Mesodermal cell (in vitro differentiated cells): ENCODE measurements around the gene EML4.

Experiments used
- H3K27ac ChIP-seq: 2 replicates; pipeline ENCODE4 v1.7.0; 2013; ENCODE audit warnings: mild to moderate bottlenecking, low read depth, low read length, moderate library complexity; ENCODE audit not compliant: severe bottlenecking
- H3K36me3 ChIP-seq: 2 replicates; pipeline ENCODE4 v1.7.1; 2013; ENCODE audit warnings: mild to moderate bottlenecking, low read length, moderate library complexity; ENCODE audit not compliant: control insufficient read depth, insufficient read depth
- H3K4me1 ChIP-seq: one replicate; pipeline ENCODE4 v1.7.1; 2013; ENCODE audit warnings: mild to moderate bottlenecking, low read length; ENCODE audit not compliant: insufficient read depth, control insufficient read depth, poor library complexity, severe bottlenecking
- H3K4me3 ChIP-seq: 2 replicates; pipeline ENCODE4 v1.7.0; 2013; ENCODE audit warnings: low read length, control low read depth, mild to moderate bottlenecking; ENCODE audit not compliant: insufficient read depth, poor library complexity, severe bottlenecking; ENCODE audit errors: extremely low read depth
- H3K9me3 ChIP-seq: 2 replicates; pipeline ENCODE4 v1.7.1; 2013; ENCODE audit warnings: mild to moderate bottlenecking, low read length, moderate library complexity; ENCODE audit not compliant: control insufficient read depth
- WGBS, 2 experiments: methylation state at CpG; one replicate each; pipeline ENCODE4 v1.1.5; 2013; ENCODE audit warnings: missing lambda C conversion rate in 2 of 2; ENCODE audit not compliant: insufficient coverage in 2 of 2; 5-methylcytosine and 5-hydroxymethylcytosine counted together

Gene EML4

DNA sequence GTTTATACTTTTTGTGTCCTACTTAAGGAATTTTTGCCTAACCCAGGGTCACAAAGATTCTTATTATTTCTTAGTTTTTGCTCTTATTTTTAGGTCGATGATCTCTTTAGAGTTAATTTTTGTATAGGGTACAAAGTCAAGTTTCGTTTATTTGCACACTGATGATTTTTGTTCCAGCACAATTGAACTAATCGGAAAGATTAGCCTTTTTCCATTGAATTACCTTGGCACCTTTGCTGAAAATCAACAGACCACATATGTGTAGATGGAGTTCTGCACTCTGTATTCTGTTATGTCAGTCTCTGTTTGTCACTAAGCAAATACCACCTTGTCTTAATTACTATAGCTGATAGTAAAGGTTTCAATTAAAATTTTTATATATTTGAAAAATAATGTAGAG, 18.7 kb downstream of the EML4 start:
- H3K36me3 ChIP-seq = no peaks in the 10 kb centered on the region
- no peak overlapping the region for H3K27ac ChIP-seq
- no peak overlapping the region for H3K4me3 ChIP-seq
- 80% methylated on average over 1 of the region's 3 CpGs for WGBS, 2 experiments
- no peaks in the 10 kb centered on the region for H3K9me3 ChIP-seq
- peaks cover 4% of the 10 kb centered on the region for H3K4me1 ChIP-seq

DNA sequence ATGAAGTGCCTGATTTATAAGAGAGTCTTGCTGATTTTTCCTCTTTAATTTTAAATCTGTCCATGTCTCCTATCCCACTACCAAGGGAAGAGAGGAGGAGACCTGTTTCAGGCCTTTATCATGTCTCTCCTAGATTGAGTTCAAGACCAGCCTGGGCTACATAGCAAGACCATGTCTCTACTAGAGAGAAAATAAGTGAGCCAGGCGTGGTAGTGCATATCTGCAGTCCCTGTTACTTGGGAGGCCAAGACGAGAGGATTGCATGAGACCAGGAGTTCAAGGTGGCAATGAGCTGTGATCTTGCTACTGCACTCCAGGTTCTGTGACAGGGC, 20.0 kb downstream of the EML4 start:
- H3K36me3 ChIP-seq = no peaks in the 10 kb centered on the region
- H3K4me1 ChIP-seq = peaks cover 8% of the 10 kb centered on the region
- H3K9me3 ChIP-seq = no peaks in the 10 kb centered on the region
- 82% methylated on average over 2 of the region's 2 CpGs; no CpG with 5 or more reads in 1 of the 2 experiments for WGBS, 2 experiments
- no peak overlapping the region for H3K27ac ChIP-seq
- no peak overlapping the region for H3K4me3 ChIP-seq

DNA sequence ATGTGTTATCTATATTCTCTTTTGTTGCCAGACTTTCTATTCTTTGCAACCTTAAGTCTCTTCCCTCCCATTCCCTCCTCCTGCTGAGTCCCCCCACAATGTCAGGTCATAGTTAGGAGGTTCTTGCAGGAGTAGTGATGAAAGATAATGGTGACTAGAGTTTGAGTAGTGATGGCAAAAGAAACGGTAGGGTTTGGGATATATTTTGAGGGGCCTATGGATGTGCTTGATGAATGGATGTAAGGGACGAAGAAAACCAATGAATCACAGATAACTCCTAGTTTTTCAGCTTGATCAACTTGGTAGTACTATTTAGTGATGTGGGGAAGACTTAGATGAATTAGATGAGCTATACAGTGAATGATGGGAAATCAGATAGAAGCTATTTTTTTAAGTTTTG, 21.0 kb downstream of the EML4 start:
- peaks cover 8% of the 10 kb centered on the region for H3K4me1 ChIP-seq
- no peaks in the 10 kb centered on the region for H3K36me3 ChIP-seq
- H3K27ac ChIP-seq = no peak overlapping the region
- no peak overlapping the region for H3K4me3 ChIP-seq
- H3K9me3 ChIP-seq = no peaks in the 10 kb centered on the region
- WGBS, 2 experiments = 57 to 100% methylated on average over 1 of the region's 2 CpGs

DNA sequence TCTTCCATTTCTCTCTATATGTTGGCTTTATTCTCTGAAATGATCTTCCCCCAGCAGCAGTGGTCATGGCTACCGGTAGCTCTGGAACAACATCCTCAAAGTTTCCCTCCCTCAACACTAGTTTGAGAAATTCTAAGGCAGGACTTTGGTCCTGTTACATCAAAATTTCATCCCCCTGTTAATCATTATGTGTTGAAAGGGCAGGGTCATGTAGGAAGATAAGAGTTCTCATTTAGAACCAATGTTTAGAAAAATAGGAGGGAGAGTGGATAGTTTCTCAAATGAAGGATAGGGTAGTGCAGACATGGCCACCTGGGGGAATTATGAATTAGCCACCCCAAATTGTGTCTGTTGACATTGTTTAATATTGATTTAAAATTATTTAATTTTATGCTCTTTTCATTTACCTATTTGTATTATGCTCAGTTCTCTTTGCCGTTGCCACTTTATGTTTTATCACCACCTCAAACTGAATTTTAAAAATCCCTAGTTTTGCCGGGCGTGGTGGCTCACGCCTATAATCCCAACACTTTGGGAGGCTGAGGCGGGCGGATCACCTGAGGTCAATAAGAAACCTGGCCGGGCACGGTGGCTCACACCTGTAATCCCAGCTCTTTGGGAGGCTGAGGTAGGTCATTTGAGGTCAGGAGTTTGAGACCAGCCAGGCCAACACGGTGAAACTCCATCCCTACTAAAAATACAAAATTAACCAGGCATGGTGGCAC, 22.3 kb downstream of the EML4 start:
- Histone ChIP-seq H3K9me3 (no peaks in the 10 kb centered on the region), H3K36me3 (no peaks in the 10 kb centered on the region), H3K4me3 (no peak overlapping the region), H3K27ac (no peak overlapping the region), H3K4me1 (peaks cover 5% of the 10 kb centered on the region)
- WGBS, 2 experiments = 91 to 100% methylated on average over 1 to 5 of the region's 10 CpGs

DNA sequence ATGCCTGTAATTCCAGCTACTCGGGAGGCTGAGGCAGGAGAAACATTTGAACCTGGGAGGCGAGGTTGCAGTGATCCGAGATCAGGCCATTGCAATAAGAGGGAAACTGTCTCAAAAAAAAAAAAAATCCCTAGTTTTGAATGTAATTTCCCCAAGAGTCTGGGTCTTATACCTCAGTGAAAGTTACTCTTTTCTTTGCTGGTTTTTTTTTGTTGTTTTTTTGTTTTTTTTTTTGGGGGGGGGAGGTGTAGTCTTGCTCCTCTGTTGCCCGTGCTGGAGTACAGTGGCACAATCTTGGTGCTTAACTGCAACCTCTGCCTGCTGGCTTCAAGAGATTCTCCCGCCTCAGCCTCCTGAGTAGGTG, 22.8 kb downstream of the EML4 start:
- H3K27ac ChIP-seq = no peak overlapping the region
- WGBS, 2 experiments = 91 to 92% methylated on average over 3 to 4 of the region's 5 CpGs
- peaks cover 2% of the 10 kb centered on the region for H3K36me3 ChIP-seq
- H3K4me1 ChIP-seq = peaks cover 5% of the 10 kb centered on the region
- no peak overlapping the region for H3K4me3 ChIP-seq
- H3K9me3 ChIP-seq = no peaks in the 10 kb centered on the region

DNA sequence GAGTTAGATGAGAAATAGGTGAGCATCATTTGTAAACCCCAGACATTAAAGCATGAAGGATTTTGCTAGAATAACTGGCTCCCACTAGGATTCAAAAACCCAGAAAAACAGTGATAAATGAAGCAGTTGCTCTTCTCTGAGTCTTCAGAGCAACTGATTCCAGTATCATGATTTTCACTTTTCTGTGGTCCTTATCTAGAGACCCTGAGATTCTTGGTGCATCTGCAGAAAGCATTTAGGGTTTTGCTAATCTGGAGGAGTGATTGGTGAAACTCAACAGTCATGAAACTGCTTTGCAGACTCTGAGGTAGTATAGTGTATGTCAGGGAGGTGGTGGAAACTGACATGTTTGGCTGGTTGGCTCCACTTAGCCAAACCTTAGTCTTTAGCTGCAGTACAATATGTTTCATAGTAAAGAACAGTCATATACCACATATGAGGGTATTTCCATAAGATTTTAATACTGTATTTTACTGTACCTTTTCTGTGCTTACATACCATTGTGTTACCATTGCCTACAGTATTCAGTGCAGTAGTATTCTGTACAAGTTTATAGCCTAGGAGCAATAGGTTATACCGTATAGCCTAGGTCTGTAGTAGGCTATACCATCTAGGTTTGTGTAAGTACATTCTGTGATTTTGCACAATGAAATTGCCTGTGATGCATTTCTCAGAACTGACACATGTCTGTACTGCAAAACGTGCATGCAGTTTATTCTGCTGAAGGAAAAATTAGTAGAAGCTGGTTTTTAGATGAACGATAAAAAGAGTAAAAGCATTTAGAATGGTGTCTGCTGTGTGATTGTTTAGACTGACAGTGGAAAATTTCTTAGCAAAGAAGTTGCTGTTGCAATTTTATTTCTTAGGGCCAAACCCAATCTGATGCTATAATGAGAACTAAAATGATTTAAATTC, 23.8 kb downstream of the EML4 start:
- Histone ChIP-seq H3K4me3 (no peak overlapping the region), H3K4me1 (peaks cover 9% of the 10 kb centered on the region), H3K36me3 (peaks cover 10% of the 10 kb centered on the region), H3K27ac (no peak overlapping the region), H3K9me3 (no peaks in the 10 kb centered on the region)
- 81 to 100% methylated on average over 3 of the region's 3 CpGs for WGBS, 2 experiments

DNA sequence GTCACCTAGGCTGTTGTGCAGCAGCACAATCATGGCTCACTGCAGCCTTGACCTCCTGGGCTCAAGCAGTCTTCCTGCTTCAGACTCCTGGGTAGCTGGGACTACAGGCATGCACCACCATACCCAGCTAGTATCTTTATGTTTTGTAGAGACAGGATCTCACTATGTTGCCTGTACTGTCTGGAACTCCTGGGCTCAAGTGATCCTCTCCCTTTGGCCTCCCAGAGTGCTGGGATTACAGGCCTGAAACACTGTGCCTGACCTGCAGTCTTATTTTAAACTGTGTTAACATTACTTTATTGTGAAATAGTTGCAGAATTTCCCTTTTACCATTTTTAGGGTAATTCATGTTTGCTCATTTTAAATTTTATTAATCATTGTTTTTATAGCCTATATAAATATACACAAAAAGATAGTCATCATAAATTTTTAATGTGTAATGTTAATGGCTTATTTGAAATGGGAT, 24.6 kb downstream of the EML4 start:
- Histone ChIP-seq H3K9me3 (no peaks in the 10 kb centered on the region), H3K27ac (no peak overlapping the region), H3K4me3 (no peak overlapping the region), H3K4me1 (peaks cover 9% of the 10 kb centered on the region), H3K36me3 (peaks cover 14% of the 10 kb centered on the region)

DNA sequence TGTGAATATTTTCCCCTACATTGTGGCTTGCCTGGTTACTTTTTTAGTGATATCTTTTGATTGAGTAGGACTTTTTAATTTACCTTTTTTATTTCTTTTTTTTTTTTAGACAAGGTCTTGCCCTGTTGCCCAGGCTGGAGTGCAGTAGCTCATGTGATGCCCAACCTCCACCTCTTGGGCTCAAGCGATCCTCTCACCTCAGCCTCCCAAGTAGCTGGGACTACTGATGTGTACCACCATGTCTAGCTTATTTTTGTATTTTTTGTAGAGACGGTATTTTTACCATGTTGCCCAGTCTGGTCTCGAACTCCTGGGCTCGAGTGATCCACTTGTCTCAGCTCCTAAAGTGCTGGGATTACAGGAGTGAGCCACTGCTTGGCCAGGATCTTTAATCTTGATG, 25.3 kb downstream of the EML4 start:
- WGBS, 2 experiments = 91 to 93% methylated on average over 2 to 3 of the region's 4 CpGs
- Histone ChIP-seq H3K36me3 (peaks cover 17% of the 10 kb centered on the region), H3K9me3 (no peaks in the 10 kb centered on the region), H3K27ac (no peak overlapping the region), H3K4me1 (peaks cover 9% of the 10 kb centered on the region), H3K4me3 (no peak overlapping the region)

DNA sequence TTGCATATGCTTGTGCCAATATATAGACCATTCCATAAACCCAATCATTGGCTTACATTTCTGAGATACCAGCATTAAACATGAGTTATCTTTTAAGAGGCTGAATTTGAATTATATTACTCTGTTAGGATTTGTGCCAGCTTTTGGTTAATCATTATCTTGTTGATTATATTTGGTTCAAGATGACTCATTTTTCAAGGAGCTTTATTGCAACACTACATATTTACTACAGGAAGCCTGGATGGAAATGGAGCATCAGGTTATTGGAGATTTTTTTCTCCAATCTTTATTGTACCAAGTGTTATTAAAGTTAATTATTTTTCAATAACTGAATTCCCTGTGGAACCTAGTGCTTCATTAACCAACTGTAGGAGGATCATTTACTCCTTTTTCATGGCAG, 26.4 kb downstream of the EML4 start:
- H3K36me3 ChIP-seq = peaks cover 19% of the 10 kb centered on the region
- no peak overlapping the region for H3K27ac ChIP-seq
- no peak overlapping the region for H3K4me3 ChIP-seq
- H3K9me3 ChIP-seq = no peaks in the 10 kb centered on the region
- H3K4me1 ChIP-seq = peaks cover 11% of the 10 kb centered on the region

DNA sequence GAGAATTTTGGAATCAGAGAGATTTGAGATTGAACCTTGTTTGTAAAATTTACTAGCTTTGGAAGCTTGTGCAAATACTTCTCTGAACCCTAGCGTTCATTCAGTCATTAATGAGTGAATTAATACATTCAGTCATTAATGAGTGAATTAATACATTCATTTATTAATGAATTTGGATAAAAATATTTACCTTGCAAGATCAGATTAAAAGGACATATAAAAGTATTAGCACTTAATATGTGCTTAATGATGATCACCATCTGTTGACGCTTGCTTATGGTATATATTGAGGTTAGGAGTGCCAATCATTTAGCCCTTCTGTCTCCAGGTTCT, 26.9 kb downstream of the EML4 start:
- peak overlapping the region; percentile 80 for H3K27ac ChIP-seq
- WGBS, 2 experiments = 100% methylated on average over 1 of the region's 2 CpGs; no CpG with 5 or more reads in 1 of the 2 experiments
- no peak overlapping the region for H3K4me3 ChIP-seq

More for the DNA sequence above, 26.9 kb downstream of the EML4 start:
- Histone ChIP-seq H3K36me3 (peaks cover 19% of the 10 kb centered on the region), H3K4me1 (peaks cover 14% of the 10 kb centered on the region), H3K9me3 (no peaks in the 10 kb centered on the region)
